Measurements from ENCODE around the gene TMEM132C.

GRCh38 chr12:128675576-128675975 is 408.6 kb downstream of the TMEM132C start:
- no peak for TF ChIP-seq CTCF (IDR thresholded peaks at IDR 0.05)
- TF ChIP-seq POLR2A (IDR thresholded peaks at IDR 0.05): no peak

Measured in lower leg skin (tissue), 3 donors.